ENCODE data around the gene TTC34. TPM values are rescaled to one million over a fixed set of nuclear protein-coding genes. Genes with fewer than 3 reads are reported as not detected.

TTC34 gene
- total and polyA plus RNA-seq, 10 of the 15 experiments (the other 5 are each of a cell fraction or from before 2014, with no cell fraction given) = 0.03 to 0.49 (median 0.05) TPM; not detected in 2

DNA sequence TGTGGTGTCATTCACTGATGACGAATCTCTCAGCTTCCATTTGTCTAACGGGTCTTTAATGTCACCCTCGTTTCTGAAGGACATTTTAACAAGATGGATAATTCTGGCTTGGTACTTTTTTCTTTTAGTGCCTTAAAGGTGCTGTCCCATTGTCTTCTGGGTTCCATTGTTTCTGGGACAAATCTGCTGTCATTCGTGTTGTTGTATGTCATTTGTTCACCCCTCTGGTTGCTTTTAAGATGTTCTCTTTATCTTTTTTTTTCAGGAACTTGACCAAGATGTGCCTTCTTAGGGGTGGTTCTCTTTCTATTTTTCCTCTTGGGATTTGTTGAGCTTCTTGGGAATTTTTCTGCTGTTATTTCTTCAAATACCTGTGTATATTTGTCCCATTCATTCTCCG, 154.7 kb downstream of the TTC34 start:
- BruUV-seq (replicated peaks) = no TSS peak
- Histone ChIP-seq H3K27me3 (replicated peaks in 1 of 2; ENCODE audit: control insufficient read depth in 2 of 2, insufficient read depth in 2 of 2, low read length in 1 of 2) (no peaks in the 10 kb centered on the region), H4K20me1 (ENCODE audit: control insufficient read depth, insufficient read depth) (no peaks in the 10 kb centered on the region), H3K4me1 (ENCODE audit: control insufficient read depth, insufficient read depth, low read length) (peaks cover 5% of the 10 kb centered on the region), H3K36me3 (ENCODE audit: control insufficient read depth in 2 of 2, insufficient read depth in 2 of 2, low read length in 1 of 2) (no peaks in the 10 kb centered on the region), H3K4me3 (no peak overlapping the region), H3K9me3 (replicated peaks; ENCODE audit: control insufficient read depth, insufficient read depth, low read length) (peaks cover 5% of the 10 kb centered on the region; the same call in 2 of the 3 replicates), H2AFZ (ENCODE audit: control insufficient read depth, low read depth, low read length) (no peak overlapping the region), H3K79me2 (ENCODE audit: control insufficient read depth, insufficient read depth, low read length) (peaks cover 4% of the 10 kb centered on the region), H3K27ac (ENCODE audit: control insufficient read depth, insufficient read depth) (no peak overlapping the region), H3K4me2 (ENCODE audit: control insufficient read depth, insufficient read depth) (no peak overlapping the region), H3K9ac (ENCODE audit: control insufficient read depth, insufficient read depth, low read length) (no peak overlapping the region)
- SMC1A ChIA-PET (ENCODE audit: uncharacterized antibody, unreplicated experiment) = no interaction called here
- POLR2A ChIA-PET = no interaction called here
- TF ChIP-seq CBX3 (IDR thresholded peaks at IDR 0.05; ENCODE audit: borderline replicate concordance, low read depth) (no peak), CBX5 (IDR thresholded peaks at IDR 0.05; ENCODE audit: low read depth) (peak; percentile 69; the same call in 1 of the 2 replicates), E2F4 (IDR thresholded peaks at IDR 0.05; ENCODE audit: low read depth, low read length) (no peak), CEBPB (IDR thresholded peaks at IDR 0.05; ENCODE audit: borderline replicate concordance in 1 of 2, low read depth in 2 of 2, low read length in 2 of 2) (no peak), JUNB (IDR thresholded peaks at IDR 0.05) (no peak), WRNIP1 (IDR thresholded peaks at IDR 0.05; ENCODE audit: borderline replicate concordance, low read depth, low read length) (no peak), TBL1XR1 (IDR thresholded peaks at IDR 0.05; ENCODE audit: low read depth, low read length) (no peak), JUND (IDR thresholded peaks at IDR 0.05; ENCODE audit: low read depth, low read length) (no peak), ESRRA (IDR thresholded peaks at IDR 0.05; ENCODE audit: low read length) (no peak), ZNF384 (IDR thresholded peaks at IDR 0.05; ENCODE audit: borderline replicate concordance, low read depth, low read length) (no peak), IRF3 (IDR thresholded peaks at IDR 0.05) (no peak), ZNF24 (IDR thresholded peaks at IDR 0.05) (peak; percentile 83), TCF7 (IDR thresholded peaks at IDR 0.05; ENCODE audit: borderline replicate concordance) (no peak), RELA (IDR thresholded peaks at IDR 0.05; ENCODE audit: borderline replicate concordance, partially characterized antibody) (no peak), LARP7 (IDR thresholded peaks at IDR 0.05) (no peak), BHLHE40 (IDR thresholded peaks at IDR 0.05; ENCODE audit: borderline replicate concordance in 1 of 2, low read depth in 2 of 2, low read length in 1 of 2) (no peak)
- ATAC-seq = no peak
- in situ Hi-C loops (cut with MboI) (no loop called here), intact Hi-C loops (cut with micrococcal nuclease; ENCODE audit: unreplicated experiment) (no loop called here)
- DNase-seq (ENCODE audit: low read depth, low spot score) = no peak
- WGBS (ENCODE audit: insufficient coverage, insufficient replicate concordance, low lambda C conversion rate, missing lambda C conversion rate) = 38% methylated on average over 5 of the region's 5 CpGs
- CTCF ChIA-PET = no interaction called here
- no peak for FAIRE-seq
- RAD21 ChIA-PET (ENCODE audit: unreplicated experiment) = no interaction called here

All from GM12878 (cell line).